HFF-Myc (cell line): Measurements from ENCODE around the gene PSME1.

Source experiments
- DNase-seq: peaks from one replicate; pipeline ENCODE4 v3.0.0-alpha.2; 2011; ENCODE audit warnings: low read depth; ENCODE audit errors: extremely low read depth
- H3K4me3 ChIP-seq: replicated peaks from 2 replicates; pipeline ENCODE4 v1.5.1; 2011; ENCODE audit warnings: low read depth, mild to moderate bottlenecking, control low read depth, low read length
- CTCF ChIP-seq: IDR thresholded peaks from 2 replicates; pipeline ENCODE4 v1.5.1; 2012; ENCODE audit warnings: mild to moderate bottlenecking, low read depth, low read length, control low read depth; ENCODE audit errors: missing control alignments

The PSME1 gene

GRCh38 chr14:24106672-24107271 is 29.2 kb upstream of the PSME1 start:
- no peak overlapping the region for H3K4me3 ChIP-seq
- no peak for TF ChIP-seq CTCF
- DNase-seq: no peak

GRCh38 chr14:24108336-24108874 is 27.6 kb upstream of the PSME1 start:
- H3K4me3 ChIP-seq: no peak overlapping the region
- no peak for DNase-seq
- no peak for TF ChIP-seq CTCF

- H3K4me3 ChIP-seq: no peak overlapping the region
- TF ChIP-seq CTCF: no peak
- no peak for DNase-seq
Measured at GRCh38 chr14:24110060-24110459, 25.9 kb upstream of the PSME1 start.

- no peak for DNase-seq
- no peak for TF ChIP-seq CTCF
- no peak overlapping the region for H3K4me3 ChIP-seq
Measured at GRCh38 chr14:24110523-24110922, 25.5 kb upstream of the PSME1 start.

GRCh38 chr14:24113379-24113800 is 22.6 kb upstream of the PSME1 start:
- peak overlapping the region; percentile 82 for H3K4me3 ChIP-seq
- no peak for DNase-seq
- no peak for TF ChIP-seq CTCF

GRCh38 chr14:24113801-24114531 is 22.0 kb upstream of the PSME1 start:
- DNase-seq: peak; percentile 74
- H3K4me3 ChIP-seq: peak overlapping the region; percentile 82
- TF ChIP-seq CTCF: no peak
